ENCODE measurements around the gene VEPH1.

DNA sequence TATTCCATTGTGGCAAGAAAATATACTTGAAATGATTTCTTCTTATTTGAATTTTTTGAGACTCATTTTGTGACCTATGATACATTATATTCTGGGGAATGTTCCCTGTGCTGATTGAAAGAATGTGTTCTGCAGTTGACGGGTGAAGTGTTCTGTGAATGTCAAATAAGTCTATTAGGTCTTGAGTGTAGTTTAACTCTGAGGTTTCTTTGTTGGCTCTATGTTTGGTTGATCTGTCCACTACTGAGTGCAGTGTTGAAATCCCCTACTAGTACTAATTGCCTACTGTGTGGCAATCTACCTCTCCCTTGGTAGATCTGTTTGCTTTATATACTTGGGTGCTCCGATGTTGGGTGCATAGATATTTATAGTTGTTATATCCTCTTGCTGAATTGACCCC lies 46.3 kb upstream of the VEPH1 start:
- TF ChIP-seq, protein P1, sequence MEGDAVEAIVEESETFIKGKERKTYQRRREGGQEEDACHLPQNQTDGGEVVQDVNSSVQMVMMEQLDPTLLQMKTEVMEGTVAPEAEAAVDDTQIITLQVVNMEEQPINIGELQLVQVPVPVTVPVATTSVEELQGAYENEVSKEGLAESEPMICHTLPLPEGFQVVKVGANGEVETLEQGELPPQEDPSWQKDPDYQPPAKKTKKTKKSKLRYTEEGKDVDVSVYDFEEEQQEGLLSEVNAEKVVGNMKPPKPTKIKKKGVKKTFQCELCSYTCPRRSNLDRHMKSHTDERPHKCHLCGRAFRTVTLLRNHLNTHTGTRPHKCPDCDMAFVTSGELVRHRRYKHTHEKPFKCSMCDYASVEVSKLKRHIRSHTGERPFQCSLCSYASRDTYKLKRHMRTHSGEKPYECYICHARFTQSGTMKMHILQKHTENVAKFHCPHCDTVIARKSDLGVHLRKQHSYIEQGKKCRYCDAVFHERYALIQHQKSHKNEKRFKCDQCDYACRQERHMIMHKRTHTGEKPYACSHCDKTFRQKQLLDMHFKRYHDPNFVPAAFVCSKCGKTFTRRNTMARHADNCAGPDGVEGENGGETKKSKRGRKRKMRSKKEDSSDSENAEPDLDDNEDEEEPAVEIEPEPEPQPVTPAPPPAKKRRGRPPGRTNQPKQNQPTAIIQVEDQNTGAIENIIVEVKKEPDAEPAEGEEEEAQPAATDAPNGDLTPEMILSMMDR (conservative IDR thresholded peaks at IDR 0.05; ENCODE audit: low read depth, low read length) = no peak
- TF ChIP-seq EZH2 (IDR thresholded peaks at IDR 0.05; ENCODE audit: borderline replicate concordance, low read depth, low read length, poor library complexity, severe bottlenecking) = no peak

Measured in A673 (cell line).